K562 (cell line): ENCODE data around the gene ZNF74. TPM values are rescaled to one million over a fixed set of nuclear protein-coding genes. Genes with fewer than 3 reads are reported as not detected.
A peak's percentile ranks its signal among the peaks of the same experiment; 100 is the strongest.

Experiments used
- ATAC-seq: fragments of 200-7000 bp; cut with Tn5 transposase; 3 replicates; pipeline ENCODE4 v1.9.1; 2020; ENCODE audit warnings: moderate library complexity
- BruUV-seq: library from RNA; stranded (reverse); fragments of 400-500 nt; replicated peaks from 2 replicates; lab custom pipeline; 2021; lab: Mats Ljungman, UMichigan
- CTCF ChIA-PET: fragments of 300-600 bp; formaldehyde crosslinking; extraction: SDS; loops from one replicate; lab custom pipeline; 2021; ENCODE audit warnings: low intra/inter-chr PET ratio; lab: Yijun Ruan, JAX
- POLR2A ChIA-PET: fragments of 300-600, 350-650 bp; sonication (Branson Sonifier 250); formaldehyde crosslinking; extraction: SDS; loops from one replicate; lab custom pipeline; 2021; ENCODE audit warnings: antibody characterized with exemption, inconsistent platforms; lab: Yijun Ruan, JAX
- DNase-seq, 4 experiments: peaks; one replicate each; pipeline versions ENCODE4 v3.0.0 to v3.0.0-alpha.2; 2011 to 2018; ENCODE audit warnings: low spot score in 3 of 4, mixed read lengths in 3 of 4; ENCODE audit errors: extremely low read depth in 1 of 4
- FAIRE-seq: peaks from 2 replicates; lab custom pipeline; 2011; peaks lifted over from hg19 to GRCh38; lab: Jason Lieb, UNC
- H2AFZ ChIP-seq: 2 replicates; pipeline ENCODE4 v1.6.0; 2011; ENCODE audit warnings: low read depth, low read length, control low read depth, inconsistent platforms
- H3K27ac ChIP-seq: fragments of 200-600 bp; 3 replicates; pipeline ENCODE4 v1.8.0; 2011; ENCODE audit warnings: low read depth, mild to moderate bottlenecking, control low read depth, inconsistent platforms, low read length, moderate library complexity, mixed read lengths; ENCODE audit errors: extremely low read depth
- H3K27me3 ChIP-seq, 2 experiments: fragments of 300-600 bp in 1 of 2; 2 replicates in 1 of 2; 3 replicates in 1 of 2; pipeline versions ENCODE4 v1.6.0 to v1.8.0; 2011; ENCODE audit warnings: inconsistent platforms in 2 of 2, low read length in 2 of 2, mild to moderate bottlenecking in 1 of 2, mixed read lengths in 1 of 2, moderate library complexity in 1 of 2; ENCODE audit not compliant: control insufficient read depth in 2 of 2, insufficient read depth in 2 of 2
- H3K36me3 ChIP-seq: fragments of 300-600 bp; 3 replicates; pipeline ENCODE4 v1.8.0; 2011; ENCODE audit warnings: mild to moderate bottlenecking, low read length, inconsistent platforms; ENCODE audit not compliant: control insufficient read depth, insufficient read depth
- H3K4me1 ChIP-seq, 2 experiments: fragments of 200-600 bp in 1 of 2; replicated peaks in 1 of 2; 2 replicates in 1 of 2; 3 replicates in 1 of 2; pipeline versions ENCODE4 v1.5.1 to v1.8.0; 2011; ENCODE audit warnings: inconsistent platforms in 2 of 2, low read length in 2 of 2, mild to moderate bottlenecking in 1 of 2, mixed read lengths in 1 of 2, moderate library complexity in 1 of 2; ENCODE audit not compliant: control insufficient read depth in 2 of 2, insufficient read depth in 2 of 2
- H3K4me2 ChIP-seq: 2 replicates; pipeline ENCODE4 v1.6.1; 2011; ENCODE audit warnings: low read length, control low read depth, inconsistent platforms, mixed read lengths; ENCODE audit not compliant: insufficient read depth
- H3K4me3 ChIP-seq: fragments of 200-600 bp; sonication (generic), shearing (Covaris generic); 2 replicates; pipeline ENCODE4 v1.5.1; 2016; ENCODE audit warnings: control low read depth, inconsistent platforms
- H3K79me2 ChIP-seq: fragments of 200-600 bp; 3 replicates; pipeline ENCODE4 v1.8.0; 2011; ENCODE audit warnings: low read length, inconsistent platforms; ENCODE audit not compliant: control insufficient read depth, insufficient read depth
- H3K9ac ChIP-seq, 2 experiments: 2 replicates each; pipeline versions ENCODE4 v1.6.0 to v1.6.1; 2011; ENCODE audit warnings: low read depth in 2 of 2, low read length in 2 of 2, control low read depth in 1 of 2, inconsistent platforms in 1 of 2, mild to moderate bottlenecking in 1 of 2, mixed read lengths in 1 of 2; ENCODE audit not compliant: insufficient read depth in 1 of 2
- H3K9me1 ChIP-seq: one replicate; pipeline ENCODE4 v1.6.0; 2011; ENCODE audit warnings: inconsistent platforms, mild to moderate bottlenecking, low read length, moderate library complexity; ENCODE audit not compliant: control insufficient read depth, insufficient read depth
- H3K9me3 ChIP-seq: replicated peaks from 2 replicates; pipeline ENCODE4 v1.5.1; 2011; ENCODE audit warnings: low read depth, low read length, inconsistent platforms; ENCODE audit not compliant: control insufficient read depth, insufficient read depth
- H4K20me1 ChIP-seq: replicated peaks from 2 replicates; pipeline ENCODE4 v1.6.1; 2011; ENCODE audit warnings: low read length, inconsistent platforms, mixed read lengths; ENCODE audit not compliant: control insufficient read depth, insufficient read depth
- ARNT ChIP-seq, 2 experiments: fragments of 450-650 bp; IDR thresholded peaks; 2 replicates each; pipeline ENCODE4 v1.6.1; 2016; ENCODE audit warnings: mild to moderate bottlenecking in 1 of 2
- EWSR1 ChIP-seq: fragments of 450-650 bp; IDR thresholded peaks from 2 replicates; pipeline ENCODE4 v1.6.1; 2018; ENCODE audit warnings: borderline replicate concordance, mild to moderate bottlenecking, low read depth, moderate library complexity; ENCODE audit not compliant: partially characterized antibody
- HNRNPLL ChIP-seq: fragments of 200-400 bp; formaldehyde crosslinking; IDR thresholded peaks from 2 replicates; pipeline ENCODE4 v1.6.1; 2017; ENCODE audit warnings: low read length, low read depth, mild to moderate bottlenecking; ENCODE audit not compliant: poor library complexity, severe bottlenecking
- JUN ChIP-seq, 2 experiments: sonication (generic) in 1 of 2; formaldehyde crosslinking in 1 of 2; IDR thresholded peaks; 2 replicates each; pipeline versions ENCODE4 v1.6.1 to v1.8.0; 2012 to 2022; ENCODE audit warnings: borderline replicate concordance in 2 of 2, mild to moderate bottlenecking in 2 of 2, improper control_type of control experiment in 1 of 2, low read depth in 1 of 2, low read length in 1 of 2, missing genetic modification reagents in 1 of 2
- KDM5B ChIP-seq: fragments of 200-600 bp; sonication (generic); IDR thresholded peaks from 2 replicates; pipeline ENCODE4 v1.6.1; 2012; ENCODE audit warnings: low read depth, mild to moderate bottlenecking, moderate library complexity, low read length, control low read depth, inconsistent platforms; ENCODE audit not compliant: insufficient replicate concordance
- PRMT5 ChIP-seq: sonication (generic); formaldehyde crosslinking; IDR thresholded peaks from 2 replicates; pipeline ENCODE4 v1.5.0; 2020; ENCODE audit warnings: missing genetic modification reagents
- ZNF217 ChIP-seq: sonication (generic); formaldehyde crosslinking; IDR thresholded peaks from 2 replicates; pipeline ENCODE4 v1.8.0; 2022; ENCODE audit warnings: mild to moderate bottlenecking, missing genetic modification reagents
- ZNF263 ChIP-seq: sonication (generic); formaldehyde crosslinking; IDR thresholded peaks from 2 replicates; pipeline ENCODE4 v1.8.0; 2022; ENCODE audit warnings: mild to moderate bottlenecking, missing genetic modification reagents, borderline replicate concordance
- ZNF830 ChIP-seq: fragments of 250-450 bp; sonication (Bioruptor Pico); IDR thresholded peaks from 2 replicates; pipeline ENCODE4 v1.5.0; 2021; ENCODE audit warnings: mild to moderate bottlenecking
- WGBS: fragments of 100-300 bp; shearing (Covaris generic); methylation state at CpG from one replicate; pipeline ENCODE4 v1.1.6; 2016; ENCODE audit warnings: low coverage, mixed read lengths; ENCODE audit not compliant: insufficient coverage; ENCODE audit errors: missing lambda C conversion rate; 5-methylcytosine and 5-hydroxymethylcytosine counted together
- in situ Hi-C: fragments of 300-500 bp; cut with MboI; formaldehyde crosslinking; loops from 4 replicates; pipeline ENCODE4 v1.15.0; 2018; ENCODE audit warnings: inconsistent platforms, mixed read lengths
- intact Hi-C: fragments of 100-400 bp; cut with micrococcal nuclease; formaldehyde crosslinking; loops from 2 replicates; pipeline ENCODE4 v1.14.2; 2022
- polyA plus RNA-seq, 8 experiments: library from polyadenylated mRNA; depleted of rRNA in 4 of 8; stranded (reverse) in 5 of 8; unstranded in 3 of 8; fragments of >200 nt; fragmentation: Nextera tagmentation in 2 of 8; fragmentation: Illumina TruSeq in 1 of 8; extraction: Ambion mirVana in 2 of 8; extraction: Trizol in 1 of 8; gene quantifications; 2 replicates each; pipeline versions ENCODE4 v1.2.1 to v1.2.3, GENCODE V29; 2011 to 2014; ENCODE audit warnings: inconsistent platforms in 1 of 8, missing spikeins in 1 of 8
- total RNA-seq, 7 experiments: library from RNA; depleted of rRNA in 6 of 7; stranded (reverse); fragments of >200 nt in 6 of 7; fragmentation: Illumina TruSeq in 2 of 7; extraction: Trizol in 2 of 7; gene quantifications; 2 replicates each; pipeline versions ENCODE4 v1.2.1 to v1.2.3, GENCODE V29; 2011 to 2021; ENCODE audit warnings: low replicate concordance in 1 of 7
- TF ChIP-seq, protein P1 (sequence below), 2 experiments: fragments of 450-650 bp; IDR thresholded peaks; 2 replicates each; pipeline ENCODE4 v1.6.1; 2016
- TF ChIP-seq, protein P2 (sequence below): fragments of 250-450 bp; sonication (Bioruptor Pico); IDR thresholded peaks from 2 replicates; pipeline ENCODE4 v1.8.0; 2021; ENCODE audit warnings: borderline replicate concordance, mild to moderate bottlenecking, moderate library complexity; ENCODE audit not compliant: poor library complexity, severe bottlenecking
- TF ChIP-seq, protein P3 (sequence below): fragments of 250-450 bp; sonication (Bioruptor Pico); IDR thresholded peaks from 2 replicates; pipeline ENCODE4 v1.9.0; 2021; ENCODE audit warnings: mild to moderate bottlenecking
- TF ChIP-seq, protein P4 (sequence below): fragments of 450-650 bp; formaldehyde crosslinking; IDR thresholded peaks from 2 replicates; pipeline ENCODE4 v1.4.0; 2020; ENCODE audit warnings: mild to moderate bottlenecking, moderate library complexity

ZNF74 gene
- total and polyA plus RNA-seq, 9 of the 15 experiments (the other 6 are each of a cell fraction or from before 2014, with no cell fraction given), result 2.4 to 53.5 (median 31.5) TPM

DNA sequence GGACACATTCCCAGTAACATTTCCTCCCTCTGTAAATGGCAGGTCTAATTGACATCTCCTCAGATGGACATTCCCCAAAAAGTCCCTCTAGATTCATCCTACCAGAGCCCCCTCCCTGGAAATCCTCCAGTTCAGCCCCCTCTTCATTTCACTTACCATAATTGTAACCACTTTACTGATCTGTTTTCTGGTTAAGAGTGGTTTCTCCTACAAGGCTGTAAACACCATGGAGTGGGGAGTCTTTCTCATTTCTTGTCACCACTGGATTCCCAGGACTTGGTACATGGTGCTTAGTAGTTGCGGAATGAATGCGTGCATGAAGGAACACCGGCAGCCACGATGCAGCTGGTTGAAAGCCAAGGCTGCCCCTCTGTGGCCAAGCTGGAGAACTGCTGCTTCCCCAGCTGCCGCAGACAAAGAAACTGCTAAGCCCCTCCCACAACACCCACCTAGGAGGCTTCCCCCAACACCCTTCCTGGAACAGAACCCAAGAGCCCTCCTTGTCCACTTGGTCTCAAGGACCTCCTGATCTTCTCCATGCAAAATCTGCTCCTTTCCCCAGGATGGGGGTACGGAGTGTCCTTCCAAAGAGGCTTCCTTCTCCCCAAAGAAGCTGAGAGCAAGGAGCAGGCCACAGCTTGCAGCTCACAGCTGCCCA lies 62.2 kb downstream of the ZNF74 start (continued):
- TF ChIP-seq, protein P1, sequence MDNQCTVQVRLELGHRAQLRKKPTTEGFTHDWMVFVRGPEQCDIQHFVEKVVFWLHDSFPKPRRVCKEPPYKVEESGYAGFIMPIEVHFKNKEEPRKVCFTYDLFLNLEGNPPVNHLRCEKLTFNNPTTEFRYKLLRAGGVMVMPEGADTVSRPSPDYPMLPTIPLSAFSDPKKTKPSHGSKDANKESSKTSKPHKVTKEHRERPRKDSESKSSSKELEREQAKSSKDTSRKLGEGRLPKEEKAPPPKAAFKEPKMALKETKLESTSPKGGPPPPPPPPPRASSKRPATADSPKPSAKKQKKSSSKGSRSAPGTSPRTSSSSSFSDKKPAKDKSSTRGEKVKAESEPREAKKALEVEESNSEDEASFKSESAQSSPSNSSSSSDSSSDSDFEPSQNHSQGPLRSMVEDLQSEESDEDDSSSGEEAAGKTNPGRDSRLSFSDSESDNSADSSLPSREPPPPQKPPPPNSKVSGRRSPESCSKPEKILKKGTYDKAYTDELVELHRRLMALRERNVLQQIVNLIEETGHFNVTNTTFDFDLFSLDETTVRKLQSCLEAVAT (IDR thresholded peaks at IDR 0.05), result peak in 1 of 2 experiments; percentile 56; a peak in 1 of 4 replicates
- TF ChIP-seq HNRNPLL (peak; percentile 40), ARNT (IDR thresholded peaks at IDR 0.05) (no peak; a peak in 2 of 4 replicates), KDM5B (no peak)
- TF ChIP-seq, protein P2, sequence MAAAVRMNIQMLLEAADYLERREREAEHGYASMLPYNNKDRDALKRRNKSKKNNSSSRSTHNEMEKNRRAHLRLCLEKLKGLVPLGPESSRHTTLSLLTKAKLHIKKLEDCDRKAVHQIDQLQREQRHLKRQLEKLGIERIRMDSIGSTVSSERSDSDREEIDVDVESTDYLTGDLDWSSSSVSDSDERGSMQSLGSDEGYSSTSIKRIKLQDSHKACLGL, result no peak
- TF ChIP-seq, protein P3, sequence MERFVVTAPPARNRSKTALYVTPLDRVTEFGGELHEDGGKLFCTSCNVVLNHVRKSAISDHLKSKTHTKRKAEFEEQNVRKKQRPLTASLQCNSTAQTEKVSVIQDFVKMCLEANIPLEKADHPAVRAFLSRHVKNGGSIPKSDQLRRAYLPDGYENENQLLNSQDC, result peak; percentile 72; the same call in 1 of the 2 replicates

DNA sequence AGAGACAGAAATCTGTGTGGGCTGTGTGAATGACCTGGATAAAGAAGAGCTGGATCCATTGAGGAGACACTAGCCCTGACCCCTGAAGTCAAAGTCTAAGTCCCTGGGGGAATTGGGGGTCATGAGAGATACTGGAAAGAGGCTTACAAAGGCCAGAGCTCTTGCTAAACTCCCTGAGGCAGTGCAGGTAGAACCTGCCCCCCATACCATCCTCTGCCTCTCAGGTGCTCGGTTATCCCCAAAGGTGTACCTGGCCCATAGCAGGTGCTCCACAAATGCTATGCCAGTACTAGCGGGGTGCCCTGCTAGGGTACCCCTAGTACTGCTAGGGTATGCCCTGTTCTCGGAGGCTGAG lies 62.7 kb downstream of the ZNF74 start:
- Histone ChIP-seq H3K36me3 (no peaks in the 10 kb centered on the region), H3K4me3 (no peak overlapping the region), H3K79me2 (no peaks in the 10 kb centered on the region), H2AFZ (no peak overlapping the region), H3K4me2 (no peak overlapping the region), H3K9me1 (no peaks in the 10 kb centered on the region), H4K20me1 (peaks cover 16% of the 10 kb centered on the region), H3K27ac (no peak overlapping the region), H3K4me1 (no peaks in the 10 kb centered on the region; a peak in 1 of 5 replicates), H3K27me3 (peaks cover 2 to 3% of the 10 kb centered on the region in 2 experiments; a peak in 4 of 5 replicates), H3K9me3 (no peaks in the 10 kb centered on the region), H3K9ac (no peak overlapping the region; a peak in 1 of 4 replicates)
- intact Hi-C loops (loop anchor here (1.0 to 5.0 kb wide), 3 partner anchors 38 to 299 kb away; no protein-coding TSS in a partner anchor), in situ Hi-C loops (loop anchor here (5.0 kb wide), 2 partner anchors 34 to 299 kb away; no protein-coding TSS in a partner anchor)
- ChIA-PET POLR2A (interaction anchor here (0.6 to 6.8 kb wide), 27 partner anchors 8 to 1679 kb away, joined by 3 to 46 read pairs (median 5); partner anchors contain the start of gene MED15), CTCF (interaction anchor here (0.6 to 6.9 kb wide), 10 partner anchors 16 to 303 kb away, joined by 3 to 195 read pairs (median 4); no protein-coding TSS in a partner anchor)
- no TSS peak for BruUV-seq
- ATAC-seq, result no peak; the same call in 2 of the 3 replicates
- WGBS, result 64% methylated on average over 3 of the region's 3 CpGs
- no peak for DNase-seq
- FAIRE-seq, result no peak
- no peak for TF ChIP-seq EWSR1
- peak; percentile 51; the same call in 1 of the 2 replicates for TF ChIP-seq ZNF263 (CRISPR knock-in tag)
- TF ChIP-seq, protein P4, sequence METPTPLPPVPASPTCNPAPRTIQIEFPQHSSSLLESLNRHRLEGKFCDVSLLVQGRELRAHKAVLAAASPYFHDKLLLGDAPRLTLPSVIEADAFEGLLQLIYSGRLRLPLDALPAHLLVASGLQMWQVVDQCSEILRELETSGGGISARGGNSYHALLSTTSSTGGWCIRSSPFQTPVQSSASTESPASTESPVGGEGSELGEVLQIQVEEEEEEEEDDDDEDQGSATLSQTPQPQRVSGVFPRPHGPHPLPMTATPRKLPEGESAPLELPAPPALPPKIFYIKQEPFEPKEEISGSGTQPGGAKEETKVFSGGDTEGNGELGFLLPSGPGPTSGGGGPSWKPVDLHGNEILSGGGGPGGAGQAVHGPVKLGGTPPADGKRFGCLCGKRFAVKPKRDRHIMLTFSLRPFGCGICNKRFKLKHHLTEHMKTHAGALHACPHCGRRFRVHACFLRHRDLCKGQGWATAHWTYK (CRISPR knock-in tag), result no peak
- 0 out of 2 replicates have a peak, but pooled peaks have one; percentile 6 for TF ChIP-seq ZNF830 (CRISPR knock-in tag)
- TF ChIP-seq JUN (IDR thresholded peaks at IDR 0.05; ENCODE audit: borderline replicate concordance, low read depth, low read length), result no peak
- 0 out of 2 replicates have a peak, but pooled peaks have one; percentile 0 for TF ChIP-seq JUN (CRISPR knock-in tag; IDR thresholded peaks at IDR 0.05; ENCODE audit: borderline replicate concordance)
- no peak for TF ChIP-seq ZNF217 (CRISPR knock-in tag)
- peak; percentile 68; the same call in 1 of the 2 replicates for TF ChIP-seq PRMT5
